NCI-H187 (cell line): ENCODE results near the gene HACD4.
"Not testable (repeated sequence)": the region's sequence is repeated elsewhere in the genome, so short reads cannot be mapped to it uniquely, and the experiment has no call there.

ENCODE experiments used
- DNase-seq, 2 experiments: peaks; one replicate each; lab custom pipeline; 2025; lab: John Stamatoyannopoulos, UW

The HACD4 gene

GRCh38 chr9:21016701-21017491 lies 14.5 kb downstream of the HACD4 start:
- DNase-seq, result no peak

- DNase-seq, result no peak
Measured at GRCh38 chr9:21015995-21016394, 15.4 kb downstream of the HACD4 start.

GRCh38 chr9:21015129-21015815 lies 16.2 kb downstream of the HACD4 start:
- no peak for DNase-seq

- DNase-seq, result no peak
Measured at GRCh38 chr9:21002040-21002439, 29.4 kb downstream of the HACD4 start.

- DNase-seq, result no peak
Measured at GRCh38 chr9:21001581-21001980, 29.9 kb downstream of the HACD4 start.

- DNase-seq, result no peak
Measured at GRCh38 chr9:20997503-20998076, 33.9 kb downstream of the HACD4 start.

GRCh38 chr9:20996809-20997208 lies 34.6 kb downstream of the HACD4 start:
- DNase-seq, result no peak

- DNase-seq, result no peak
Measured at GRCh38 chr9:20995616-20996015, 35.8 kb downstream of the HACD4 start.

GRCh38 chr9:20994486-20994885 lies 37.0 kb downstream of the HACD4 start:
- no peak for DNase-seq

- DNase-seq, result no peak
Measured at GRCh38 chr9:20990867-20991266, 40.6 kb downstream of the HACD4 start.

- DNase-seq, result no peak
Measured at GRCh38 chr9:20989923-20990341, 41.5 kb downstream of the HACD4 start.

- DNase-seq, result no peak
Measured at GRCh38 chr9:20988671-20989315, 42.6 kb downstream of the HACD4 start.

- DNase-seq, result no peak
Measured at GRCh38 chr9:20988061-20988460, 43.4 kb downstream of the HACD4 start.

GRCh38 chr9:20987521-20987920 lies 43.9 kb downstream of the HACD4 start:
- DNase-seq, result no peak

- no peak for DNase-seq
Measured at GRCh38 chr9:20985851-20986600, 45.4 kb downstream of the HACD4 start.

- no peak for DNase-seq
Measured at GRCh38 chr9:20984506-20984905, 46.9 kb downstream of the HACD4 start.

GRCh38 chr9:20981486-20981885 lies 50.0 kb downstream of the HACD4 start:
- no peak for DNase-seq

GRCh38 chr9:20980832-20981455 lies 50.5 kb downstream of the HACD4 start:
- DNase-seq, result no peak

- DNase-seq, result no peak
Measured at GRCh38 chr9:20978249-20978648, 53.2 kb downstream of the HACD4 start.

- not testable (repeated sequence) for DNase-seq
Measured at GRCh38 chr9:20974191-20974938, 57.1 kb downstream of the HACD4 start.
